Suprapubic skin (tissue), 4 donors: ENCODE data around the gene TRPM7. TPM values are rescaled to one million over a fixed set of nuclear protein-coding genes. Genes with fewer than 3 reads are reported as not detected.

ENCODE experiments used
- DNase-seq, 2 donors: peaks; one replicate each; pipeline ENCODE4 v3.0.0-alpha.2; 2019; ENCODE audit warnings: low spot score in 2 of 2
- H3K27ac ChIP-seq: fragments of 200-600 bp; sonication (generic); one replicate; pipeline ENCODE4 v1.5.1; 2019
- H3K27me3 ChIP-seq: fragments of 200-600 bp; sonication (generic); one replicate; pipeline ENCODE4 v1.5.1; 2019
- H3K36me3 ChIP-seq: fragments of 200-600 bp; sonication (generic); one replicate; pipeline ENCODE4 v1.5.1; 2019
- H3K4me1 ChIP-seq: fragments of 200-600 bp; sonication (generic); one replicate; pipeline ENCODE4 v1.5.1; 2019
- H3K4me3 ChIP-seq: fragments of 200-600 bp; sonication (generic); one replicate; pipeline ENCODE4 v1.5.1; 2019; ENCODE audit warnings: mild to moderate bottlenecking
- H3K9me3 ChIP-seq: fragments of 200-600 bp; sonication (generic); one replicate; pipeline ENCODE4 v1.5.1; 2019
- CTCF ChIP-seq, 2 donors: fragments of 200-600 bp in 1 of 2; fragments of 450-650 bp in 1 of 2; sonication (generic) in 1 of 2; IDR thresholded peaks; one replicate each; pipeline ENCODE4 v1.5.1; 2016 to 2019; ENCODE audit warnings: antibody characterized with exemption in 2 of 2, mild to moderate bottlenecking in 1 of 2, moderate library complexity in 1 of 2
- EP300 ChIP-seq: sonication (generic); formaldehyde crosslinking; IDR thresholded peaks from one replicate; pipeline ENCODE4 v1.6.1; 2017; ENCODE audit warnings: antibody characterized with exemption
- POLR2A ChIP-seq, 2 donors: fragments of 450-650 bp; IDR thresholded peaks; one replicate each; pipeline ENCODE4 v1.6.1; 2017; ENCODE audit warnings: antibody characterized with exemption in 2 of 2, mild to moderate bottlenecking in 2 of 2, moderate library complexity in 2 of 2
- POLR2AphosphoS5 ChIP-seq, 3 donors: sonication (generic); formaldehyde crosslinking; IDR thresholded peaks; one replicate each; pipeline ENCODE4 v1.6.1; 2017; ENCODE audit warnings: antibody characterized with exemption in 3 of 3
- WGBS: methylation state at CpG from one replicate; pipeline ENCODE4 v1.1.5; 2018; 5-methylcytosine and 5-hydroxymethylcytosine counted together
- total RNA-seq, 4 donors: library from RNA; depleted of rRNA; stranded (reverse); fragments of >200 nt; gene quantifications; one replicate each; pipeline ENCODE4 v1.1.0, GENCODE V29; 2016

The TRPM7 gene
- total RNA-seq, 4 donors from 2014 or later: 30.8 to 72.0 (median 35.5) TPM

- Histone ChIP-seq H3K9me3 (no peaks in the 10 kb centered on the region), H3K4me1 (no peaks in the 10 kb centered on the region), H3K27ac (peak overlapping the region; percentile 10), H3K4me3 (no peak overlapping the region), H3K27me3 (no peaks in the 10 kb centered on the region), H3K36me3 (peaks cover 67% of the 10 kb centered on the region)
- WGBS: 79% methylated on average over 3 of the region's 3 CpGs
- DNase-seq: no peak
- TF ChIP-seq POLR2AphosphoS5 (IDR thresholded peaks at IDR 0.05): no peak
These were observed 33.9 kb downstream of the TRPM7 start for GRCh38 chr15:50652671-50653070.

- no peak for TF ChIP-seq POLR2AphosphoS5 (IDR thresholded peaks at IDR 0.05)
- TF ChIP-seq POLR2A (IDR thresholded peaks at IDR 0.05): no peak
- TF ChIP-seq EP300: no peak
- no peak for TF ChIP-seq CTCF (IDR thresholded peaks at IDR 0.05)
- 93% methylated on average over 2 of the region's 2 CpGs for WGBS
These were observed 45.3 kb downstream of the TRPM7 start for GRCh38 chr15:50641318-50641717.

GRCh38 chr15:50636146-50636545 lies 50.5 kb downstream of the TRPM7 start:
- H3K4me1 ChIP-seq: no peaks in the 10 kb centered on the region
- no peak for DNase-seq
- TF ChIP-seq POLR2AphosphoS5 (IDR thresholded peaks at IDR 0.05) (no peak), CTCF (IDR thresholded peaks at IDR 0.05) (no peak), EP300 (no peak), POLR2A (IDR thresholded peaks at IDR 0.05) (no peak)
- H3K4me3 ChIP-seq: no peak overlapping the region
- peaks cover 71% of the 10 kb centered on the region for H3K36me3 ChIP-seq
- no peaks in the 10 kb centered on the region for H3K9me3 ChIP-seq
- H3K27ac ChIP-seq: no peak overlapping the region
- no peaks in the 10 kb centered on the region for H3K27me3 ChIP-seq
- WGBS: 88% methylated on average over 9 of the region's 9 CpGs

More at GRCh38 chr15:50641318-50641717, 45.3 kb downstream of the TRPM7 start:
- Histone ChIP-seq H3K4me3 (no peak overlapping the region), H3K27ac (no peak overlapping the region), H3K9me3 (no peaks in the 10 kb centered on the region), H3K27me3 (no peaks in the 10 kb centered on the region), H3K36me3 (peaks cover 59% of the 10 kb centered on the region), H3K4me1 (no peaks in the 10 kb centered on the region)
- DNase-seq: no peak

DNA sequence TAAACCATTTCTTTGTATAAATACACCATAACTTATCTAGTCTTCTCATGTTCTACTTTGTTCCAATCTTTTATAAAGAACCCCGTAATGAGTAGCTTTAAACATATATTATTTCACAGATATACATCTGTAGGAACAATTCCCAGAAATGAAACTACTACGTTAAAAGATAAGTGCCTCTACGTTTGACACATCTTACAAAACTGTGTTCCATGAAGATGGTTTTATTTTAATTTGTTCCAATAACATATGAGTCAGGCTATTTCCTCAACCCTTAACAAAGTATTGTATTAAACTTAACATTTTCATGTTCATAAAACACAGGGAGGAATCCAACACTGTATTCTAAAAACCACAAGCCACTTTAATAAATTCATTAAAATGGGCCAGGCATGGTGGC lies 52.9 kb downstream of the TRPM7 start:
- H3K9me3 ChIP-seq: no peaks in the 10 kb centered on the region
- DNase-seq: no peak
- H3K36me3 ChIP-seq: peaks cover 80% of the 10 kb centered on the region
- no peak overlapping the region for H3K4me3 ChIP-seq
- no peaks in the 10 kb centered on the region for H3K4me1 ChIP-seq
- H3K27me3 ChIP-seq: no peaks in the 10 kb centered on the region
- no peak for TF ChIP-seq CTCF (IDR thresholded peaks at IDR 0.05)
- TF ChIP-seq POLR2A (IDR thresholded peaks at IDR 0.05): no peak
- TF ChIP-seq EP300: no peak
- no peak for TF ChIP-seq POLR2AphosphoS5 (IDR thresholded peaks at IDR 0.05)
- H3K27ac ChIP-seq: no peak overlapping the region
- 81% methylated on average over 3 of the region's 3 CpGs for WGBS

DNA sequence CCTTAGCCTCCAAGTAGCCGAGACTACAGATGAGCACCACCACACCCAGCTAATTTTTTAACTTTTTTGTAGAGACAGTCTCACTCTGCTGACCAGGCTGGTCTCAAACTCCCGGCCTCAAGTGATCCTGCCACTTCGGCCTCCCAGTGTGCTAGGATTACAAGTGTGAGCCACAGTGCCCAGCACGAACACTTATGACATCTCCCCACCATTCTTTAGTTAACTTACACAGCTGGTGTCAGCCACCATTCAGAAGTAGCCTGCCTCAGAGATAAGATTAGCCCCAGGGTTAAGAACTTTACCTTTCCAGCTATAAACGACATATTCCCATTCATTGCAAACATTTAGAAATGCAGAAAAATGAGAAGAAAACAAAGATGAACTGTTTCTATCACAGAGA lies 58.2 kb downstream of the TRPM7 start:
- Histone ChIP-seq H3K9me3 (no peaks in the 10 kb centered on the region), H3K27ac (no peak overlapping the region), H3K4me3 (no peak overlapping the region), H3K36me3 (peaks cover 70% of the 10 kb centered on the region), H3K27me3 (no peaks in the 10 kb centered on the region), H3K4me1 (no peaks in the 10 kb centered on the region)
- WGBS: 95% methylated on average over 5 of the region's 5 CpGs
- DNase-seq: no peak
- no peak for TF ChIP-seq CTCF (IDR thresholded peaks at IDR 0.05)
- no peak for TF ChIP-seq POLR2AphosphoS5 (IDR thresholded peaks at IDR 0.05)
- TF ChIP-seq EP300: no peak
- no peak for TF ChIP-seq POLR2A (IDR thresholded peaks at IDR 0.05)
